HG03520 (cell line): ENCODE data around the gene SLC25A43.
"Not testable (repeated sequence)": the region's sequence is repeated elsewhere in the genome, so short reads cannot be mapped to it uniquely, and the experiment has no call there.

ENCODE experiments used
- ATAC-seq: cut with Tn5 transposase; IDR thresholded peaks from one replicate; pipeline ENCODE4 v1.9.1; 2021; ENCODE audit warnings: mild to moderate bottlenecking, moderate library complexity; ENCODE audit not compliant: unreplicated experiment

SLC25A43 gene

GRCh38 chrX:119406776-119407175 lies 7.6 kb downstream of the SLC25A43 start:
- ATAC-seq, result no peak

- ATAC-seq, result no peak
Measured at GRCh38 chrX:119407681-119408080, 8.5 kb downstream of the SLC25A43 start.

- ATAC-seq, result no peak
Measured at GRCh38 chrX:119410027-119410819, 11.1 kb downstream of the SLC25A43 start.

DNA sequence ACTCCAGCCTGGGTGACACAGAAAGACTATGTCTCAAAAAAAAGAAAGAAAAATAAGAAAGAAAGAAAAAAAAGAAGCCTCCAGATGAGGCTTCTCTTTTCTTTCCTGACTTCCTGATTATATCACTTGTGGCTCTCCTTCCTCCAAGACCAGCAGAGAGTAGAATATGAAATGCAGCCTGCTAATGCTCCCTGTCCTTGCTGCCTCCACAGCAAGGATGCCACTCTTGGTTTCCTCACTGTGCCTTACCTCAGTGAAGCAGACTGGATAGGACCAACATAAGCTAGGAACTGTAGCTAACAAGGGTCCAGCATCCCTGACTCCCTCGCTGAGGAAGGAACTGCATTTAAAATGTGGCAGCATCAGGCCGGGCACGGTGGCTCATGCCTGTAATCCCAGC lies 11.7 kb downstream of the SLC25A43 start:
- no peak for ATAC-seq

GRCh38 chrX:119411959-119412358 lies 12.8 kb downstream of the SLC25A43 start:
- ATAC-seq, result no peak

DNA sequence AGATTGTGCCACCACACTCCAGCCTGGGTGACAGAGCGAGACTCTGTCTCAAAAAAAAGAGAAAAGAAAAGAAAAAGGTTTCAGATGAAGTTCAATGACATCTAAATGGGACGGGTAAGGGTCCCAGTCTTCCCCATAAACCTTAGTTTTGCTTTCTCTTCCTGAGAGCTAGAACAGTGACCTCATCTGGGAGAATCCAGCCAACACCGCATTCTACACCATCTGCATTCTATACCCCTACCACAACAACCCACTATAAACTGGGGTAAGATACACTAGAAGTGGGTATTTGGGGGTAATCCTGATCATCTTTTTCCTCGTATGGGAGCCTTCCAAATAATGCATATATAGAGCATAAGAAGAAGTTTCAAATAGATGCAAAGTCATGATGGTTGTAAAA lies 18.2 kb downstream of the SLC25A43 start:
- ATAC-seq, result no peak

GRCh38 chrX:119417842-119418241 lies 18.7 kb downstream of the SLC25A43 start:
- ATAC-seq, result no peak

DNA sequence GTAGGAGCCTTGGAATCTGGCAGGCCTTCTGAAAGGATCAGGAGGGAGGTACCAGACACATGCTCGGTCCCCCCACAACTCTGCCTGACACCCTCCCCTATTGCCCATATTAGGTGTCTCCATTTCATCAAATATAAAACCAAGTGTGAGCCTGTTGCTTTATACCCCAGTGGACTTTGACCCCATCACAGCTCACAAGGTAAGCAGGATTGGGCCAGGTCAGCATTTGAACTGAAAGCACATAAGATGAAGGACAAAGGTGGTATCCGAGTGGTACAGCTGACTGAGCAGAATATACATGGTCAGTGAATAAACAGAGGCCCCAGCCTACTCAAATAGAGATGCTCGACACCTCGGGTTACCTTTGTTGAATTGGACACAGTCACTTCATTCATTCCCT lies 20.0 kb downstream of the SLC25A43 start:
- ATAC-seq, result no peak

DNA sequence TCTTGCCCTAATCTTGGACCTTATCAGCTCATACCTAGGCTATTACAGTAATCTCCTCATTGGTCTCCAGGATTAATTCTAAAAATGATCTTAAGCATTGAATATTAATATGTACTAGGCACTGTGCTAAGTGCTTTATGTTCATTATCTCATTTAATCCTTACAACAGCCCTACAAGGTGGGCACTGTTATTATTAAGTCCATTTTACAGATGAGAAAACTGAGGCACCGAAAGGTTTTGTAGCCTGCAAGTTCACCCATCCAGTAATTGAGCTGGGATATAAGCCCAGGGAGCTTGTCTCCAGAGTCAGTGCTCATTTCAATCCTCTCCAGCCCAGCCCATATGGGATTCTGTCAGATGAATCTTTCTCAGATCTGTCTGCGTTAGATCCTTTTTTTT lies 20.8 kb downstream of the SLC25A43 start:
- ATAC-seq, result no peak

- no peak for ATAC-seq
Measured at GRCh38 chrX:119421016-119421705, 22.0 kb downstream of the SLC25A43 start.

DNA sequence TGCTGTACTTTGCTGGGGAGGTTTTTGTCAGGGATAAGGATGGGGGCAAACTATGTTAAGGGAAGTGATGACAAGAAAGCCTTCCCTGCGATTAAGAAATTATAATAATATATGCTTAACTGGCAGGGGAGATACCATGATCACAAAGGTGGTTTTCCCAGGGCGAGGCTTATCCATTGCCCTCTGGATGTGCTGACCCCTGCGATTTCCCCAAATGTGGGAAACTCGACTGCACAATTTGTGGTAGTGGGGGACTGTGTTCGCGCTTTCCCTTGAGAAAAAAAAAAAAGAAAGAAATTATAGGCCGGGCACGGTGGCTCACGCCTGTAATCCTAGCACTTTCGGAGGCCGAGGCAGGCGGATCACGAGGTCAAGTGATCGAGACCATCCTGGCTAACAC lies 24.5 kb downstream of the SLC25A43 start:
- no peak for ATAC-seq

DNA sequence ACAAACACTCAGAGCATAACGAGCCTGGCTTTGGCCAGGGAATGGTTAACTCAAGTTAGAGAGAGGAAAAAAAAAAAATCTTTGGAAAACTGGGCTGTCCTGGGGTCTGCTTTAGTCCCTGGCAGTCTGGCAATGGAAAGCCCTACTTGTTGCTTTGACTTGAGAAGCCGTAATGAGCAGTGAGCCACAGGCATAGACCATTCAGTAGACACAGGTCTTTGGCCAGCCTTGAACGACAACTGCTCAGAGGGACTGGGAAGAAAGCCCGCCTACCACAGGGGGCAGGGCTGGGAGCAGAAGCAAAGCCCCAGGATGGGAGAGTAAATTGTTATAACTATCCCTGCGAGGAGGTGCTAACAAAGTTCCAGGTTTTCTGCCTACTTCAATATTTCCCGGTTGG lies 25.9 kb downstream of the SLC25A43 start:
- no peak for ATAC-seq

DNA sequence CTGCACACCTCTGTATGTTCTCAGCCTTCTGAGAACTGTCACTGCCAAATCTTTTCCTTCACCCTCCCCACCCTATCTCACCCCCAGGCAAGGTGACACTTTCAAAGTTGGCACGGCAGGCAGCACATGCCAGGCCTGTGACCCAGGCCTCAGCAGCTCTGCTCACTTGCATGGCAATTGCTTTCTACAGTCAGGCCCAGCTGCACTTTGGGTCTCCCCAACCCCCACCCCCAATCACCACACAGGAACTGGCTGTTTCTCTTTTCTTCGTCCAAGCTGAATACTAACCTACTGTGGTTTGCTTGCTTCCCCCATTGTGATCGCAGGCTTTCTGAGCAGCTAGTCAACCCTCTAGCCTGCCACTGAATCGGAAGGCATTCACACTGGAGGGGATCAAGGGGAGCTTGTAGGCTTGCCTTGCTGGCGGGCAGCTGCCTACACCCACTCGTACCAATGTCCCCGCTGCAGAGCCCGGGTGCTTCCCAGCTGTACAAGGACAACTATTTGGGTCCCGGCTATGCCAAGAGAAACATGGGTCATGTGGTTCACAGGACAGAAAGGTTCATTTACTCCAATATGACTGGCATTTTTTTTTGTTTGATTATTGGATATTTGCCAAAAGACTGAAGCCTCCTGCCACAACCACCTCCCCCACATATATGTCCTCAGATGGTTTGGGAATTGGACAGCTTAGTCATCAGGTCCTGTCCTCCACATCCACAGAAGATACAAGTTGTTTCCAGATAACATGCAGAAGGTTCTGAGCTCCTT lies 28.1 kb downstream of the SLC25A43 start:
- no peak for ATAC-seq

- ATAC-seq, result no peak
Measured at GRCh38 chrX:119427795-119428185, 28.7 kb downstream of the SLC25A43 start.

- no peak for ATAC-seq
Measured at GRCh38 chrX:119429471-119429870, 30.3 kb downstream of the SLC25A43 start.

GRCh38 chrX:119441295-119441694 lies 42.2 kb downstream of the SLC25A43 start:
- ATAC-seq, result not testable (repeated sequence)

- ATAC-seq, result no peak
Measured at GRCh38 chrX:119442286-119442685, 43.1 kb downstream of the SLC25A43 start.

DNA sequence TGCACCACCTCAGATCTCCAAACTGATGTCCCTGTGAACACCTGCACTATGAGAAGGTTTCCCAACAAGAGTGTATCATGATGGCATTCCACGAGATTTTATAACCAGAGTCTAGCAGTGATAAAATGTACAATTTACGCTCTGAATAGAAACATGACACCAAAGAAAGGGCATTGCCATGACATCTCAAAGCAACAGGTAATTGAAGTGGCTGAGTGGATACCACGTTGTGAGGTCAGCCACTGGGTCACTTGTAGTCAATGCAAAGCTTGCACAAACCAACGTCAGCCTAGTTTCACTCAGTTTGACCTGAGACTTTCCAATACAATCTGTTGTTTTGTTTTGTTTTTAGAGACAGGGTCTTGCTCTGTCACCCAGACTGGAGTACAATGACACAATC lies 54.1 kb downstream of the SLC25A43 start:
- no peak for ATAC-seq

GRCh38 chrX:119455264-119455663 lies 56.1 kb downstream of the SLC25A43 start:
- no peak for ATAC-seq

GRCh38 chrX:119459181-119459580 lies 60.0 kb downstream of the SLC25A43 start:
- no peak for ATAC-seq

DNA sequence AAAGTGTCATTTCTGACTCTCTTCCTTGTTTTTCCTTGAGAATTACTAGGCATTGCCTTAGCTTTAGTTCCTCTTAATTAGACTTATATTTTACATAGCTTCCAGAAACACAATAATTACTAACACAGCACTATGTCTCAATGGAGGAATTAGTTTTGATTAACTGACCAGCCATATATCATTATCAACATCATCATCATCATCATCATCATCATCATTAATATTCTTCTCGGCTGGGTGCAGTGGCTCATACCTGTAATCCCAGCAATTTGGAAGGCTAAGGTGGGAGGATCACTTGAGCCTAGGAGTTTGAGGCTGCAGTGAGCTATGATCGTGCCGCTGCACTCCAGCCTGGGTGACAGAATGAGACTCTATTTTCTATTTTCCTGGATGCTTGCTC lies 66.4 kb downstream of the SLC25A43 start:
- ATAC-seq, result no peak

DNA sequence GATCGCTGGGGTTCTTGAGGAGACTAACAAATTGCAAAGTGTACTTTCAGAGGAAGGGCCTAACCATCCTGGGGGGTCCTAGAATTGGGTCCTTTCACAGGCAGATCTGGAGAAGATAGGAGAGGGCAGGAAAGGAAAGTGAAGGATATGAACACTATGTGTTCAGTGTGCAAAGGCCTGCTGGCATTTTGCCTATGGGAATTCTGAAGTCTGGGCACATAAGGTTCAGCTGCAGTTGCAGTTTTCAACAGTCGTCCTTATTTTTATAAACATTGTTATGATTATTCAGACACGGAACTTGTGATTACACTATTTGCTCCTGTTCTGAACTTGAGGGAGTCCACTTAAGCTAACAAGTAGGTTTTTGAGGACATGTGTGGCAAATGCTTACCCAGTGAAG lies 67.8 kb downstream of the SLC25A43 start:
- no peak for ATAC-seq
